ENCODE measurements around the gene BCAS3. TPM values are rescaled to one million over a fixed set of nuclear protein-coding genes. Genes with fewer than 3 reads are reported as not detected.

BCAS3 gene
- total RNA-seq, 2 experiments from 2014 or later = 13.4 to 14.5 TPM

- no TSS peak for BruUV-seq (replicated peaks)
- TF ChIP-seq CTCF (conservative IDR thresholded peaks at IDR 0.05; ENCODE audit: low read length) (no peak), EZH2phosphoT487 (IDR thresholded peaks at IDR 0.05; ENCODE audit: borderline replicate concordance, low read depth, low read length) (no peak)
Observed at GRCh38 chr17:61294286-61294685, 616.6 kb downstream of the BCAS3 start.

GRCh38 chr17:61294777-61295176, 617.1 kb downstream of the BCAS3 start:
- Histone ChIP-seq H3K4me2 (ENCODE audit: low read length) (no peak overlapping the region), H3K79me2 (ENCODE audit: insufficient read depth, low read depth, low read length) (no peaks in the 10 kb centered on the region), H3K9me2 (ENCODE audit: insufficient read depth, low read length) (no peaks in the 10 kb centered on the region), H2AFZ (ENCODE audit: low read length) (no peak overlapping the region), H3K4me3 (ENCODE audit: low read depth, low read length, poor library complexity, severe bottlenecking) (no peak overlapping the region), H3K27ac (ENCODE audit: low read depth, low read length, poor library complexity, severe bottlenecking) (no peak overlapping the region), H4K20me1 (ENCODE audit: insufficient read depth, low read length) (no peaks in the 10 kb centered on the region), H3K4me1 (ENCODE audit: insufficient read depth, low read length, poor library complexity, severe bottlenecking) (no peaks in the 10 kb centered on the region), H3K9me3 (ENCODE audit: low read length) (no peaks in the 10 kb centered on the region), H3K36me3 (ENCODE audit: insufficient read depth, low read length) (no peaks in the 10 kb centered on the region)
- TF ChIP-seq CTCF (conservative IDR thresholded peaks at IDR 0.05; ENCODE audit: low read length) (no peak), EZH2phosphoT487 (IDR thresholded peaks at IDR 0.05; ENCODE audit: borderline replicate concordance, low read depth, low read length) (no peak)
- CTCF ChIA-PET (ENCODE audit: unreplicated experiment) = no interaction called here
- intact Hi-C loops (cut with micrococcal nuclease; ENCODE audit: unreplicated experiment) = no loop called here
- POLR2A ChIA-PET = no interaction called here
- no peak for DNase-seq (ENCODE audit: low spot score)
- no TSS peak for BruUV-seq (replicated peaks)

More at GRCh38 chr17:61294286-61294685, 616.6 kb downstream of the BCAS3 start:
- H3K9me3 ChIP-seq (ENCODE audit: low read length) = no peaks in the 10 kb centered on the region
- no peaks in the 10 kb centered on the region for H3K79me2 ChIP-seq (ENCODE audit: insufficient read depth, low read depth, low read length)
- H3K9me2 ChIP-seq (ENCODE audit: insufficient read depth, low read length) = no peaks in the 10 kb centered on the region
- H3K36me3 ChIP-seq (ENCODE audit: insufficient read depth, low read length) = no peaks in the 10 kb centered on the region
- intact Hi-C loops (cut with micrococcal nuclease; ENCODE audit: unreplicated experiment) = no loop called here
- no peak overlapping the region for H3K27ac ChIP-seq (ENCODE audit: low read depth, low read length, poor library complexity, severe bottlenecking)
- H2AFZ ChIP-seq (ENCODE audit: low read length) = no peak overlapping the region
- no peak overlapping the region for H3K4me2 ChIP-seq (ENCODE audit: low read length)
- ChIA-PET CTCF (ENCODE audit: unreplicated experiment) (no interaction called here), POLR2A (no interaction called here)
- H3K4me1 ChIP-seq (ENCODE audit: insufficient read depth, low read length, poor library complexity, severe bottlenecking) = no peaks in the 10 kb centered on the region
- no peak for DNase-seq (ENCODE audit: low spot score)
- no peaks in the 10 kb centered on the region for H4K20me1 ChIP-seq (ENCODE audit: insufficient read depth, low read length)
- H3K4me3 ChIP-seq (ENCODE audit: low read depth, low read length, poor library complexity, severe bottlenecking) = no peak overlapping the region

GRCh38 chr17:61296058-61296457, 618.4 kb downstream of the BCAS3 start:
- Histone ChIP-seq H3K36me3 (ENCODE audit: insufficient read depth, low read length) (no peaks in the 10 kb centered on the region), H3K4me3 (ENCODE audit: low read depth, low read length, poor library complexity, severe bottlenecking) (no peak overlapping the region), H4K20me1 (ENCODE audit: insufficient read depth, low read length) (no peaks in the 10 kb centered on the region), H3K79me2 (ENCODE audit: insufficient read depth, low read depth, low read length) (no peaks in the 10 kb centered on the region), H3K27ac (ENCODE audit: low read depth, low read length, poor library complexity, severe bottlenecking) (no peak overlapping the region), H2AFZ (ENCODE audit: low read length) (no peak overlapping the region), H3K4me1 (ENCODE audit: insufficient read depth, low read length, poor library complexity, severe bottlenecking) (no peaks in the 10 kb centered on the region), H3K9me2 (ENCODE audit: insufficient read depth, low read length) (no peaks in the 10 kb centered on the region), H3K9me3 (ENCODE audit: low read length) (no peaks in the 10 kb centered on the region), H3K4me2 (ENCODE audit: low read length) (no peak overlapping the region)
- no peak for DNase-seq (ENCODE audit: low spot score)
- POLR2A ChIA-PET = no interaction called here
- BruUV-seq (replicated peaks) = no TSS peak
- CTCF ChIA-PET (ENCODE audit: unreplicated experiment) = no interaction called here
- TF ChIP-seq EZH2phosphoT487 (IDR thresholded peaks at IDR 0.05; ENCODE audit: borderline replicate concordance, low read depth, low read length) (no peak), CTCF (conservative IDR thresholded peaks at IDR 0.05; ENCODE audit: low read length) (no peak)
- intact Hi-C loops (cut with micrococcal nuclease; ENCODE audit: unreplicated experiment) = no loop called here
